Mesendoderm (in vitro differentiated cells): ENCODE results near the gene JARID2.

ENCODE experiments used
- DNase-seq: peaks from one replicate; pipeline ENCODE4 v3.0.0; 2013
- H2AK5ac ChIP-seq: 2 replicates; pipeline ENCODE4 v1.6.1; 2013; ENCODE audit warnings: low read length, inconsistent platforms
- H2BK120ac ChIP-seq: 2 replicates; pipeline ENCODE4 v1.6.1; 2013; ENCODE audit warnings: low read depth, mild to moderate bottlenecking, low read length, moderate library complexity, mixed read lengths
- H2BK15ac ChIP-seq: replicated peaks from 2 replicates; pipeline ENCODE4 v1.6.1; 2013; ENCODE audit warnings: low read depth, mild to moderate bottlenecking, moderate library complexity
- H2BK5ac ChIP-seq: 2 replicates; pipeline ENCODE4 v1.6.1; 2013; ENCODE audit warnings: low read length, inconsistent platforms
- H3K18ac ChIP-seq: 2 replicates; pipeline ENCODE4 v1.6.1; 2013; ENCODE audit warnings: mild to moderate bottlenecking, low read length, mixed read lengths
- H3K23ac ChIP-seq: one replicate; pipeline ENCODE4 v1.6.1; 2013; ENCODE audit warnings: low read length
- H3K27ac ChIP-seq: 2 replicates; pipeline ENCODE4 v1.5.1; 2013; ENCODE audit warnings: low read depth, mild to moderate bottlenecking, inconsistent platforms, low read length, moderate library complexity
- H3K27me3 ChIP-seq: 2 replicates; pipeline ENCODE4 v1.6.1; 2013; ENCODE audit warnings: low read length, control low read depth, mild to moderate bottlenecking, inconsistent platforms; ENCODE audit not compliant: insufficient read depth, poor library complexity
- H3K36me3 ChIP-seq: 2 replicates; pipeline ENCODE4 v1.6.1; 2013; ENCODE audit warnings: low read length, inconsistent platforms; ENCODE audit not compliant: control insufficient read depth, insufficient read depth
- H3K4ac ChIP-seq: one replicate; pipeline ENCODE4 v1.6.1; 2013; ENCODE audit warnings: low read depth, mild to moderate bottlenecking, low read length, moderate library complexity
- H3K4me1 ChIP-seq: 2 replicates; pipeline ENCODE4 v1.6.1; 2013; ENCODE audit warnings: low read depth, low read length, inconsistent platforms; ENCODE audit not compliant: control insufficient read depth
- H3K4me2 ChIP-seq: 2 replicates; pipeline ENCODE4 v1.6.1; 2013; ENCODE audit warnings: low read length
- H3K4me3 ChIP-seq: 2 replicates; pipeline ENCODE4 v1.5.1; 2013; ENCODE audit warnings: mild to moderate bottlenecking, low read length
- H3K56ac ChIP-seq: one replicate; pipeline ENCODE4 v1.6.1; 2013; ENCODE audit warnings: low read length
- H3K79me1 ChIP-seq: 2 replicates; pipeline ENCODE4 v1.6.1; 2013; ENCODE audit warnings: low read length, inconsistent platforms
- H3K79me2 ChIP-seq: 2 replicates; pipeline ENCODE4 v1.6.1; 2013; ENCODE audit warnings: mild to moderate bottlenecking, low read length; ENCODE audit not compliant: control insufficient read depth, insufficient read depth
- H3K9ac ChIP-seq: 2 replicates; pipeline ENCODE4 v1.6.1; 2013; ENCODE audit warnings: low read length, inconsistent platforms
- H4K5ac ChIP-seq: one replicate; pipeline ENCODE4 v1.6.1; 2013; ENCODE audit warnings: low read length
- H4K8ac ChIP-seq: one replicate; pipeline ENCODE4 v1.6.1; 2013; ENCODE audit warnings: low read depth, mild to moderate bottlenecking, control low read depth, low read length, moderate library complexity
- WGBS: extraction: QIAGEN DNeasy Blood & Tissue Kit; methylation state at CpG from one replicate; pipeline ENCODE4 v1.1.7; 2013; ENCODE audit warnings: low lambda C conversion rate, missing lambda C conversion rate; ENCODE audit not compliant: insufficient coverage; ENCODE audit errors: extremely low coverage; 5-methylcytosine and 5-hydroxymethylcytosine counted together

Gene JARID2

GRCh38 chr6:15401120-15401519, 155.3 kb downstream of the JARID2 start:
- Histone ChIP-seq H2BK5ac (no peak overlapping the region), H2AK5ac (no peak overlapping the region), H3K4me2 (no peak overlapping the region), H2BK120ac (no peak overlapping the region), H4K5ac (no peak overlapping the region), H3K9ac (no peak overlapping the region), H3K4ac (no peak overlapping the region), H3K27ac (no peak overlapping the region), H4K8ac (no peak overlapping the region), H3K18ac (no peak overlapping the region), H3K36me3 (no peaks in the 10 kb centered on the region), H2BK15ac (no peak overlapping the region), H3K23ac (no peak overlapping the region), H3K27me3 (no peaks in the 10 kb centered on the region), H3K79me2 (peaks cover 90% of the 10 kb centered on the region), H3K79me1 (peaks cover 14% of the 10 kb centered on the region), H3K4me3 (no peak overlapping the region), H3K56ac (no peak overlapping the region), H3K4me1 (peaks cover 40% of the 10 kb centered on the region)
- no CpG with 5 or more reads among the region's 1 CpG for WGBS
- no peak for DNase-seq

- Histone ChIP-seq H4K5ac (no peak overlapping the region), H3K23ac (no peak overlapping the region), H2AK5ac (no peak overlapping the region), H3K9ac (peak overlapping the region; percentile 10), H3K79me2 (peaks cover 90% of the 10 kb centered on the region), H3K36me3 (no peaks in the 10 kb centered on the region), H2BK15ac (no peak overlapping the region), H3K79me1 (peaks cover 14% of the 10 kb centered on the region), H3K27ac (peak overlapping the region; percentile 8), H2BK5ac (no peak overlapping the region), H2BK120ac (no peak overlapping the region), H3K27me3 (no peaks in the 10 kb centered on the region), H4K8ac (no peak overlapping the region), H3K18ac (no peak overlapping the region), H3K4ac (no peak overlapping the region), H3K4me1 (peaks cover 40% of the 10 kb centered on the region), H3K56ac (peak overlapping the region; percentile 43), H3K4me2 (no peak overlapping the region), H3K4me3 (no peak overlapping the region)
- no CpG with 5 or more reads among the region's 2 CpGs for WGBS
- no peak for DNase-seq
Measured at GRCh38 chr6:15401769-15402250, 155.9 kb downstream of the JARID2 start.

DNA sequence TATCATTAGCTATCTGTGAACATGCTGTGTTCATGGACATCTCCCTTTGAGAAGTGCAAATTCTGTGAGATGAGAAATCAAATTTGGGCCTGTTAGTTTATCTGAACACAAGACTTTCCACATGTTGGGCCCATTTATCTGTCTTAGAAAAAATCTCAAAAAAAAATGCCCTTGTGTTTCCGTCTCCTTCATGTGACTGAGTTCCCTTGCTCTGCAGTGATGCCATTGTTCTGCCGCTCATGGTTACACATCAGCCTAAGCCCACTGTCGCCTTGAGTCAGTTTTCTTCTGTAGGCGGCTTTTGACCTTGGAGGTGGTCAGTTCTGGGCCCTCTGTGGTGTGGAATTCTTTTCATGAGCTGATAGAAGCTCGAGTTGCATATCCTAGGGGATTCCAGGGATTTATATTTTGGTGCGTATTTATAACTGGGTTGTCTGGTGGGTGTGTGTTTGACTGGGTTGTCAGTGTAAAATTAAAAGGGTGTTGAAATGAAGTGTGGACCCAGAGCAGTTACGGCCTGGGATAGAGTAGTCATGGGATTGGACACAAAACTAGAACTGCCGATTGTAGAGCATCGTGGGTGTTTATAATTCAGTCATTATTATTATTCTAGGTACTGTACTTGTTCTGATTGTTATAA, 156.7 kb downstream of the JARID2 start:
- Histone ChIP-seq H2AK5ac (peak overlapping the region; percentile 8), H3K4me3 (no peak overlapping the region), H3K79me2 (peaks cover 93% of the 10 kb centered on the region), H2BK5ac (no peak overlapping the region), H3K23ac (no peak overlapping the region), H4K5ac (no peak overlapping the region), H3K79me1 (peaks cover 18% of the 10 kb centered on the region), H3K4ac (peak overlapping the region; percentile 6), H3K9ac (peak overlapping the region; percentile 3), H3K4me2 (no peak overlapping the region), H3K27ac (no peak overlapping the region), H3K27me3 (no peaks in the 10 kb centered on the region), H3K18ac (no peak overlapping the region), H3K56ac (peak overlapping the region; percentile 69), H2BK15ac (peak overlapping the region; percentile 41), H4K8ac (peak overlapping the region; percentile 76), H2BK120ac (peak overlapping the region; percentile 36), H3K36me3 (no peaks in the 10 kb centered on the region), H3K4me1 (peaks cover 40% of the 10 kb centered on the region)
- no CpG with 5 or more reads among the region's 9 CpGs for WGBS
- DNase-seq: no peak

DNA sequence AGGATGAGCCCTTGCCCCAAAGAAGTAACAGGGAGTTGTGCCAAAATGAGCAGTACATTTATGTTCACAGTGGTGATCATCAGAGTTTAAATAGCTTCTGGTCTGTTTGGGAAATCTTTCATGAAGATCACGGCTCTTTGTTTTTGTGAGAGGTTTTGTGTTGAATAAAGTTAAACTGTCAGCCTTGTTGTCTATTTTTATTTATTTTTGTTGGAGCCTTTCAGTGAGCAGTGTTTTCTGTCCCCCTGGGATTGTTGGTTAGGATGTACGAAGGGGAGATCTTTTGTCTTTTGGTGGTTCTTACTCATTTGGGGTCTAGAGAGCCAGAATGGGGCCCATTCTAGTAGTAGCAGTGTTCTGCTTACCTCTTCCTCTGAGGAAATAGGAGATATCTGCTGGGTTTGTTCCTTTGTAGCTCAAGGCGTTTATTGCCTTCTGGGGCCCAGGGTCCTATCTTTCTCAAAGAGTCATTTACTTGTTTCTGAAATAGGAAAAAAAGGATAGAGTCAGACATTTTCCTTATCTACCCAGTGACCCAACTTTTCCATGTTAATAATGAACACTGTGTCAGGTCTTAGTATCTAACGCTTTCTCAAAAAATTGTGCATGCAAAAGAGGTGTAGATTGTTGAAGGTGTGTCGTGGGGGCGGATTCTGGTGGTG, 157.4 kb downstream of the JARID2 start:
- H3K27ac ChIP-seq: no peak overlapping the region
- peak overlapping the region; percentile 82 for H3K56ac ChIP-seq
- DNase-seq: no peak
- peak overlapping the region; percentile 6 for H3K4ac ChIP-seq
- peaks cover 40% of the 10 kb centered on the region for H3K4me1 ChIP-seq
- no peak overlapping the region for H4K8ac ChIP-seq
- H3K18ac ChIP-seq: peak overlapping the region; percentile 47
- no peaks in the 10 kb centered on the region for H3K27me3 ChIP-seq
- no peak overlapping the region for H3K4me3 ChIP-seq
- H3K9ac ChIP-seq: peak overlapping the region; percentile 23
- no peak overlapping the region for H2BK15ac ChIP-seq
- WGBS: 100% methylated on average over 2 of the region's 6 CpGs
- no peak overlapping the region for H2BK120ac ChIP-seq
- H3K36me3 ChIP-seq: no peaks in the 10 kb centered on the region
- no peak overlapping the region for H2AK5ac ChIP-seq
- peaks cover 92% of the 10 kb centered on the region for H3K79me2 ChIP-seq
- H3K79me1 ChIP-seq: peaks cover 18% of the 10 kb centered on the region
- H4K5ac ChIP-seq: no peak overlapping the region
- H3K23ac ChIP-seq: no peak overlapping the region
- peak overlapping the region; percentile 64 for H2BK5ac ChIP-seq
- H3K4me2 ChIP-seq: no peak overlapping the region

DNA sequence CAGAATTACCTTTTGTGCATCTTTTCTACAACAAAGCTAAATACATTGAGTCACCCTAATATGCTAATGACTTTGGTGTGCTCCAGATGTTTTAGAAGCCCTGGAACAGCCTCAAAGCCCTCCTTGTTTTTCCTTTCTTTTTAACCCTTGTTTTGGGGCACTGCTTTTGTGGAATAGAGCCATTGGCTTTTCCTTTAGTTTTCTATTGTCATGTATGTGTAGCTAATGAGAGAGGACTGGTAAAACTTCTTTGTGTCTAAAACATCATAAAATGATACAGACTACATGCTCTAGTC, 158.8 kb downstream of the JARID2 start:
- H3K27ac ChIP-seq: no peak overlapping the region
- H2BK5ac ChIP-seq: no peak overlapping the region
- H3K79me1 ChIP-seq: peaks cover 11% of the 10 kb centered on the region
- no peaks in the 10 kb centered on the region for H3K27me3 ChIP-seq
- H3K56ac ChIP-seq: no peak overlapping the region
- no peak overlapping the region for H2AK5ac ChIP-seq
- H3K36me3 ChIP-seq: no peaks in the 10 kb centered on the region
- H3K4me2 ChIP-seq: no peak overlapping the region
- peaks cover 84% of the 10 kb centered on the region for H3K79me2 ChIP-seq
- DNase-seq: no peak
- no peak overlapping the region for H4K5ac ChIP-seq
- H3K18ac ChIP-seq: no peak overlapping the region
- H3K9ac ChIP-seq: no peak overlapping the region
- H3K4me1 ChIP-seq: peaks cover 38% of the 10 kb centered on the region
- H3K4me3 ChIP-seq: no peak overlapping the region
- H4K8ac ChIP-seq: no peak overlapping the region
- H3K4ac ChIP-seq: no peak overlapping the region
- no peak overlapping the region for H3K23ac ChIP-seq
- no peak overlapping the region for H2BK15ac ChIP-seq
- H2BK120ac ChIP-seq: no peak overlapping the region
